HG02642 (cell line): ENCODE data around the gene NAPEPLD.
"Not testable (repeated sequence)": the region's sequence is repeated elsewhere in the genome, so short reads cannot be mapped to it uniquely, and the experiment has no call there.

Source experiments
- ATAC-seq: cut with Tn5 transposase; IDR thresholded peaks from one replicate; pipeline ENCODE4 v1.9.1; 2021; ENCODE audit warnings: mild to moderate bottlenecking; ENCODE audit not compliant: unreplicated experiment, poor library complexity

NAPEPLD gene

GRCh38 chr7:103116991-103117390 lies 31.9 kb downstream of the NAPEPLD start:
- no peak for ATAC-seq

- ATAC-seq: no peak
Observed at GRCh38 chr7:103116511-103116910, 32.4 kb downstream of the NAPEPLD start.

GRCh38 chr7:103115771-103116170 lies 33.1 kb downstream of the NAPEPLD start:
- ATAC-seq: no peak

GRCh38 chr7:103114576-103115008 lies 34.3 kb downstream of the NAPEPLD start:
- no peak for ATAC-seq

- no peak for ATAC-seq
Observed at GRCh38 chr7:103113164-103113563, 35.7 kb downstream of the NAPEPLD start.

GRCh38 chr7:103106703-103107070 lies 42.2 kb downstream of the NAPEPLD start:
- ATAC-seq: not testable (repeated sequence)

GRCh38 chr7:103106005-103106702 lies 42.7 kb downstream of the NAPEPLD start:
- no peak for ATAC-seq

- ATAC-seq: no peak
Observed at GRCh38 chr7:103101543-103101942, 47.4 kb downstream of the NAPEPLD start.

GRCh38 chr7:103100348-103100747 lies 48.6 kb downstream of the NAPEPLD start:
- ATAC-seq: no peak

GRCh38 chr7:103097041-103097440 lies 51.9 kb downstream of the NAPEPLD start:
- ATAC-seq: no peak

- not testable (repeated sequence) for ATAC-seq
Observed at GRCh38 chr7:103095558-103095957, 53.3 kb downstream of the NAPEPLD start.

GRCh38 chr7:103094102-103094501 lies 54.8 kb downstream of the NAPEPLD start:
- no peak for ATAC-seq

- ATAC-seq: no peak
Observed at GRCh38 chr7:103093429-103093828, 55.5 kb downstream of the NAPEPLD start.

- ATAC-seq: not testable (repeated sequence)
Observed at GRCh38 chr7:103092321-103092720, 56.6 kb downstream of the NAPEPLD start.

GRCh38 chr7:103083210-103083609 lies 65.7 kb downstream of the NAPEPLD start:
- no peak for ATAC-seq

GRCh38 chr7:103082497-103082896 lies 66.4 kb downstream of the NAPEPLD start:
- ATAC-seq: no peak

GRCh38 chr7:103080923-103081322 lies 68.0 kb downstream of the NAPEPLD start:
- no peak for ATAC-seq

- ATAC-seq: no peak
Observed at GRCh38 chr7:103079836-103080235, 69.1 kb downstream of the NAPEPLD start.

GRCh38 chr7:103078226-103078625 lies 70.7 kb downstream of the NAPEPLD start:
- not testable (repeated sequence) for ATAC-seq

GRCh38 chr7:103077318-103077717 lies 71.6 kb downstream of the NAPEPLD start:
- ATAC-seq: no peak

- ATAC-seq: no peak
Observed at GRCh38 chr7:103076764-103077163, 72.1 kb downstream of the NAPEPLD start.

- ATAC-seq: peak; percentile 55
Observed at GRCh38 chr7:103075337-103075918, 73.5 kb downstream of the NAPEPLD start.
